WTC11 (cell line): ENCODE data around the gene SCUBE3. TPM values are rescaled to one million over a fixed set of nuclear protein-coding genes. Genes with fewer than 3 reads are reported as not detected.

ENCODE experiments used
- ATAC-seq: fragments of 200-7000 bp; cut with Tn5 transposase; 2 replicates; pipeline ENCODE4 v1.10.0; 2021; ENCODE audit warnings: mild to moderate bottlenecking, moderate library complexity
- CTCF ChIA-PET: fragments of 300-600 bp; sonication (Branson Sonifier 250); formaldehyde crosslinking; loops from one replicate; lab custom pipeline; 2021; ENCODE audit warnings: antibody characterized with exemption; lab: Charles Lee
- POLR2A ChIA-PET: fragments of 350-600 bp; sonication (Branson Sonifier 250); formaldehyde crosslinking; loops from one replicate; lab custom pipeline; 2021; ENCODE audit warnings: antibody characterized with exemption; lab: Charles Lee
- DNase-seq: peaks from one replicate; pipeline ENCODE4 v3.0.0; 2021; ENCODE audit warnings: low spot score
- H3K27ac Mint-ChIP-seq: 2 replicates; pipeline ENCODE4 v1.8.0; 2021; ENCODE audit warnings: mixed read lengths
- H3K27me3 Mint-ChIP-seq: 2 replicates; pipeline ENCODE4 v1.8.0; 2021; ENCODE audit warnings: low read depth, mild to moderate bottlenecking, moderate library complexity, mixed read lengths
- H3K36me3 Mint-ChIP-seq: 2 replicates; pipeline ENCODE4 v1.8.0; 2021; ENCODE audit warnings: mixed read lengths
- H3K4me1 Mint-ChIP-seq: 2 replicates; pipeline ENCODE4 v1.8.0; 2022; ENCODE audit warnings: mixed read lengths
- H3K4me3 Mint-ChIP-seq: 2 replicates; pipeline ENCODE4 v1.8.0; 2021; ENCODE audit warnings: mild to moderate bottlenecking, moderate library complexity, mixed read lengths
- H3K9me3 Mint-ChIP-seq: 2 replicates; pipeline ENCODE4 v1.8.0; 2021; ENCODE audit warnings: mixed read lengths
- MYBL2 ChIP-seq: sonication (generic); formaldehyde crosslinking; IDR thresholded peaks from 2 replicates; pipeline ENCODE4 v1.8.1; 2023; ENCODE audit warnings: mild to moderate bottlenecking, moderate library complexity, missing genetic modification reagents
- NR1H2 ChIP-seq: sonication (generic); formaldehyde crosslinking; IDR thresholded peaks from 2 replicates; pipeline ENCODE4 v1.9.0; 2021; ENCODE audit warnings: mild to moderate bottlenecking, moderate library complexity, missing genetic modification reagents
- OVOL2 ChIP-seq: fragments of 250-450 bp; sonication (Bioruptor Pico); IDR thresholded peaks from 2 replicates; pipeline ENCODE4 v1.9.0; 2021; ENCODE audit warnings: mild to moderate bottlenecking, borderline replicate concordance
- SMAD4 ChIP-seq: sonication (generic); formaldehyde crosslinking; IDR thresholded peaks from 2 replicates; pipeline ENCODE4 v1.8.0; 2022; ENCODE audit warnings: mild to moderate bottlenecking, missing genetic modification reagents
- SP1 ChIP-seq: sonication (generic); formaldehyde crosslinking; conservative IDR thresholded peaks from 2 replicates; pipeline ENCODE4 v1.8.1; 2022; ENCODE audit warnings: missing genetic modification reagents
- ZNF219 ChIP-seq: sonication (generic); formaldehyde crosslinking; IDR thresholded peaks from 2 replicates; pipeline ENCODE4 v1.8.0; 2023; ENCODE audit warnings: missing genetic modification reagents, mild to moderate bottlenecking, borderline replicate concordance
- ZNF423 ChIP-seq: fragments of 250-450 bp; sonication (Bioruptor Pico); IDR thresholded peaks from 2 replicates; pipeline ENCODE4 v2.1.2; 2022; ENCODE audit warnings: mild to moderate bottlenecking, moderate library complexity
- total RNA-seq: library from RNA; stranded (reverse); gene quantifications from 3 replicates; pipeline ENCODE4 v1.2.3, GENCODE V29; 2021
- TF ChIP-seq, protein P1 (sequence below): sonication (generic); formaldehyde crosslinking; IDR thresholded peaks from 2 replicates; pipeline ENCODE4 v1.8.1; 2023; ENCODE audit warnings: mild to moderate bottlenecking, missing genetic modification reagents, borderline replicate concordance
- TF ChIP-seq, protein P2 (sequence below): sonication (generic); formaldehyde crosslinking; IDR thresholded peaks from 2 replicates; pipeline ENCODE4 v1.8.0; 2022; ENCODE audit warnings: mild to moderate bottlenecking, missing genetic modification reagents
- TF ChIP-seq, protein P3 (sequence below): fragments of 250-450 bp; sonication (Bioruptor Pico); IDR thresholded peaks from 2 replicates; pipeline ENCODE4 v1.9.0; 2021; ENCODE audit warnings: mild to moderate bottlenecking
- TF ChIP-seq, protein P4 (sequence below): sonication (generic); formaldehyde crosslinking; IDR thresholded peaks from 2 replicates; pipeline ENCODE4 v1.8.0; 2022; ENCODE audit warnings: mild to moderate bottlenecking, missing genetic modification reagents
- TF ChIP-seq, protein P5 (sequence below): fragments of 250-450 bp; sonication (Bioruptor Pico); IDR thresholded peaks from 2 replicates; pipeline ENCODE4 v1.9.0; 2021; ENCODE audit warnings: mild to moderate bottlenecking
- TF ChIP-seq, protein P6 (sequence below): sonication (generic); formaldehyde crosslinking; IDR thresholded peaks from 2 replicates; pipeline ENCODE4 v1.8.1; 2023; ENCODE audit warnings: mild to moderate bottlenecking, missing genetic modification reagents
- TF ChIP-seq, protein P7 (sequence below): fragments of 250-450 bp; sonication (Bioruptor Pico); conservative IDR thresholded peaks from 2 replicates; pipeline ENCODE4 v1.9.0; 2021; ENCODE audit warnings: mild to moderate bottlenecking

SCUBE3 gene
- total RNA-seq, 1 experiment from 2014 or later: 2.1 TPM

DNA sequence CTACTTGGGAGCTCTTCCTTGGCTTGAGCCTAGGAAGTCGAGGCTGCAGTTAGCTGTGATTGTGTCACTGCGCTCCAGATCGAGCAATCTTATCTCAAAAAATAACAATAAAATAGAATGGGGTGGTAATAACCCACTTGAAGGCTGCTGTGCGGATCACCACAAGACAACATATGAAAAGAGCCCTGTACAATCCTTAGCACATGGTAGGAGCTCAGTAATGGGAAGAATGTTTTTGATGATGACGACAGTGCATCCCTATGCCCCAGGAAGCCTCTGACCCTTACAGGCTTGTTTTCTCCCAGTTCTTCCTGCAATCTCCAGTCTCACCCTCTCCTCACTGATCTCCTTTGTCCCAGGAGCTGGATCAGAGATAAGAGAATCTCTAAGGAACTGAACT is 15.5 kb downstream of the SCUBE3 start:
- TF ChIP-seq MYBL2 (CRISPR knock-in tag): no peak
- TF ChIP-seq SMAD4 (CRISPR knock-in tag): no peak
- H3K36me3 Mint-ChIP-seq: peaks cover 2% of the 10 kb centered on the region
- H3K27me3 Mint-ChIP-seq: peaks cover 40% of the 10 kb centered on the region
- DNase-seq: no peak
- ChIA-PET POLR2A (interaction anchor here (1.1 to 1.2 kb wide), 2 partner anchors 10 to 16 kb away, joined by 3 read pairs; partner anchors contain the start of gene SCUBE3), CTCF (interaction anchor here (0.6 to 1.3 kb wide), 5 partner anchors 9 to 544 kb away, joined by 3 to 9 read pairs (median 3); no protein-coding TSS in a partner anchor)
- H3K4me3 Mint-ChIP-seq: no peak overlapping the region
- H3K4me1 Mint-ChIP-seq: no peaks in the 10 kb centered on the region
- peaks cover 1% of the 10 kb centered on the region for H3K9me3 Mint-ChIP-seq
- no peak overlapping the region for H3K27ac Mint-ChIP-seq
- no peak for ATAC-seq

DNA sequence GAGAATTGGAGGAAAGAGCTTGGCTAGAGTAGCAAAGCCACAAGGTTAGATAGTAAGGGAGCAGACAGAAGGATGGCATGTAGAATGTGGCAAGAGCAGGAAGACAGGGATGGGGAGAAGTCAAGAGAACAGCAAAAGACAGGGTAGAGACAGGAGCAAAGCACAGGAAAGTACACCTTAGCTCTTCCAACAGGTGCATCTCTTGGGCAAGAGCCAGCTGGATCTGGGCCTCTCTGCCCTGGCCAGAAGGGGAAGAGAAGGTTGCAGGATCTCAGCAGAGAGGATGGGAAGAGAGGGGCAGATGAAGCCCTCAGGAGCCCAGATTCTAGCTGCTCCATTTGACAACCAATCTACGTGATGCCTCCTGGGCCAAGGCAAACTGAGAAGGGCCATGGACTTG is 16.7 kb downstream of the SCUBE3 start:
- Mint-ChIP-seq H3K4me3 (no peak overlapping the region), H3K9me3 (peaks cover 9% of the 10 kb centered on the region), H3K27me3 (peaks cover 42% of the 10 kb centered on the region), H3K4me1 (no peaks in the 10 kb centered on the region), H3K36me3 (peaks cover 10% of the 10 kb centered on the region), H3K27ac (no peak overlapping the region)
- ATAC-seq: no peak
- CTCF ChIA-PET: interaction anchor here (1.7 kb wide), 1 partner anchor 16 kb away, joined by 9 read pairs; the partner anchor contains the start of gene SCUBE3
- POLR2A ChIA-PET: interaction anchor here (0.7 to 0.9 kb wide), 2 partner anchors 17 to 1004 kb away, joined by 3 read pairs; partner anchors contain the start of gene SCUBE3
- TF ChIP-seq, protein P1, sequence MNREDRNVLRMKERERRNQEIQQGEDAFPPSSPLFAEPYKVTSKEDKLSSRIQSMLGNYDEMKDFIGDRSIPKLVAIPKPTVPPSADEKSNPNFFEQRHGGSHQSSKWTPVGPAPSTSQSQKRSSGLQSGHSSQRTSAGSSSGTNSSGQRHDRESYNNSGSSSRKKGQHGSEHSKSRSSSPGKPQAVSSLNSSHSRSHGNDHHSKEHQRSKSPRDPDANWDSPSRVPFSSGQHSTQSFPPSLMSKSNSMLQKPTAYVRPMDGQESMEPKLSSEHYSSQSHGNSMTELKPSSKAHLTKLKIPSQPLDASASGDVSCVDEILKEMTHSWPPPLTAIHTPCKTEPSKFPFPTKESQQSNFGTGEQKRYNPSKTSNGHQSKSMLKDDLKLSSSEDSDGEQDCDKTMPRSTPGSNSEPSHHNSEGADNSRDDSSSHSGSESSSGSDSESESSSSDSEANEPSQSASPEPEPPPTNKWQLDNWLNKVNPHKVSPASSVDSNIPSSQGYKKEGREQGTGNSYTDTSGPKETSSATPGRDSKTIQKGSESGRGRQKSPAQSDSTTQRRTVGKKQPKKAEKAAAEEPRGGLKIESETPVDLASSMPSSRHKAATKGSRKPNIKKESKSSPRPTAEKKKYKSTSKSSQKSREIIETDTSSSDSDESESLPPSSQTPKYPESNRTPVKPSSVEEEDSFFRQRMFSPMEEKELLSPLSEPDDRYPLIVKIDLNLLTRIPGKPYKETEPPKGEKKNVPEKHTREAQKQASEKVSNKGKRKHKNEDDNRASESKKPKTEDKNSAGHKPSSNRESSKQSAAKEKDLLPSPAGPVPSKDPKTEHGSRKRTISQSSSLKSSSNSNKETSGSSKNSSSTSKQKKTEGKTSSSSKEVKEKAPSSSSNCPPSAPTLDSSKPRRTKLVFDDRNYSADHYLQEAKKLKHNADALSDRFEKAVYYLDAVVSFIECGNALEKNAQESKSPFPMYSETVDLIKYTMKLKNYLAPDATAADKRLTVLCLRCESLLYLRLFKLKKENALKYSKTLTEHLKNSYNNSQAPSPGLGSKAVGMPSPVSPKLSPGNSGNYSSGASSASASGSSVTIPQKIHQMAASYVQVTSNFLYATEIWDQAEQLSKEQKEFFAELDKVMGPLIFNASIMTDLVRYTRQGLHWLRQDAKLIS (CRISPR knock-in tag): no peak
- TF ChIP-seq ZNF219 (CRISPR knock-in tag): no peak
- TF ChIP-seq, protein P2, sequence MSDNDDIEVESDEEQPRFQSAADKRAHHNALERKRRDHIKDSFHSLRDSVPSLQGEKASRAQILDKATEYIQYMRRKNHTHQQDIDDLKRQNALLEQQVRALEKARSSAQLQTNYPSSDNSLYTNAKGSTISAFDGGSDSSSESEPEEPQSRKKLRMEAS: no peak
- TF ChIP-seq SP1 (CRISPR knock-in tag): no peak
- TF ChIP-seq OVOL2: no peak
- TF ChIP-seq, protein P3, sequence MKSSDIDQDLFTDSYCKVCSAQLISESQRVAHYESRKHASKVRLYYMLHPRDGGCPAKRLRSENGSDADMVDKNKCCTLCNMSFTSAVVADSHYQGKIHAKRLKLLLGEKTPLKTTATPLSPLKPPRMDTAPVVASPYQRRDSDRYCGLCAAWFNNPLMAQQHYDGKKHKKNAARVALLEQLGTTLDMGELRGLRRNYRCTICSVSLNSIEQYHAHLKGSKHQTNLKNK (CRISPR knock-in tag): no peak
- TF ChIP-seq NR1H2: no peak
- TF ChIP-seq, protein P4, sequence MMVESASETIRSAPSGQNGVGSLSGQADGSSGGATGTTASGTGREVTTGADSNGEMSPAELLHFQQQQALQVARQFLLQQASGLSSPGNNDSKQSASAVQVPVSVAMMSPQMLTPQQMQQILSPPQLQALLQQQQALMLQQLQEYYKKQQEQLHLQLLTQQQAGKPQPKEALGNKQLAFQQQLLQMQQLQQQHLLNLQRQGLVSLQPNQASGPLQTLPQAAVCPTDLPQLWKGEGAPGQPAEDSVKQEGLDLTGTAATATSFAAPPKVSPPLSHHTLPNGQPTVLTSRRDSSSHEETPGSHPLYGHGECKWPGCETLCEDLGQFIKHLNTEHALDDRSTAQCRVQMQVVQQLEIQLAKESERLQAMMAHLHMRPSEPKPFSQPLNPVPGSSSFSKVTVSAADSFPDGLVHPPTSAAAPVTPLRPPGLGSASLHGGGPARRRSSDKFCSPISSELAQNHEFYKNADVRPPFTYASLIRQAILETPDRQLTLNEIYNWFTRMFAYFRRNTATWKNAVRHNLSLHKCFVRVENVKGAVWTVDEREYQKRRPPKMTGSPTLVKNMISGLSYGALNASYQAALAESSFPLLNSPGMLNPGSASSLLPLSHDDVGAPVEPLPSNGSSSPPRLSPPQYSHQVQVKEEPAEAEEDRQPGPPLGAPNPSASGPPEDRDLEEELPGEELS (CRISPR knock-in tag): no peak
- no peak for TF ChIP-seq ZNF423 (CRISPR knock-in tag)
- TF ChIP-seq, protein P5, sequence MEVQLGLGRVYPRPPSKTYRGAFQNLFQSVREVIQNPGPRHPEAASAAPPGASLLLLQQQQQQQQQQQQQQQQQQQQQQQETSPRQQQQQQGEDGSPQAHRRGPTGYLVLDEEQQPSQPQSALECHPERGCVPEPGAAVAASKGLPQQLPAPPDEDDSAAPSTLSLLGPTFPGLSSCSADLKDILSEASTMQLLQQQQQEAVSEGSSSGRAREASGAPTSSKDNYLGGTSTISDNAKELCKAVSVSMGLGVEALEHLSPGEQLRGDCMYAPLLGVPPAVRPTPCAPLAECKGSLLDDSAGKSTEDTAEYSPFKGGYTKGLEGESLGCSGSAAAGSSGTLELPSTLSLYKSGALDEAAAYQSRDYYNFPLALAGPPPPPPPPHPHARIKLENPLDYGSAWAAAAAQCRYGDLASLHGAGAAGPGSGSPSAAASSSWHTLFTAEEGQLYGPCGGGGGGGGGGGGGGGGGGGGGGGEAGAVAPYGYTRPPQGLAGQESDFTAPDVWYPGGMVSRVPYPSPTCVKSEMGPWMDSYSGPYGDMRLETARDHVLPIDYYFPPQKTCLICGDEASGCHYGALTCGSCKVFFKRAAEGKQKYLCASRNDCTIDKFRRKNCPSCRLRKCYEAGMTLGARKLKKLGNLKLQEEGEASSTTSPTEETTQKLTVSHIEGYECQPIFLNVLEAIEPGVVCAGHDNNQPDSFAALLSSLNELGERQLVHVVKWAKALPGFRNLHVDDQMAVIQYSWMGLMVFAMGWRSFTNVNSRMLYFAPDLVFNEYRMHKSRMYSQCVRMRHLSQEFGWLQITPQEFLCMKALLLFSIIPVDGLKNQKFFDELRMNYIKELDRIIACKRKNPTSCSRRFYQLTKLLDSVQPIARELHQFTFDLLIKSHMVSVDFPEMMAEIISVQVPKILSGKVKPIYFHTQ (CRISPR knock-in tag): no peak
- TF ChIP-seq, protein P6, sequence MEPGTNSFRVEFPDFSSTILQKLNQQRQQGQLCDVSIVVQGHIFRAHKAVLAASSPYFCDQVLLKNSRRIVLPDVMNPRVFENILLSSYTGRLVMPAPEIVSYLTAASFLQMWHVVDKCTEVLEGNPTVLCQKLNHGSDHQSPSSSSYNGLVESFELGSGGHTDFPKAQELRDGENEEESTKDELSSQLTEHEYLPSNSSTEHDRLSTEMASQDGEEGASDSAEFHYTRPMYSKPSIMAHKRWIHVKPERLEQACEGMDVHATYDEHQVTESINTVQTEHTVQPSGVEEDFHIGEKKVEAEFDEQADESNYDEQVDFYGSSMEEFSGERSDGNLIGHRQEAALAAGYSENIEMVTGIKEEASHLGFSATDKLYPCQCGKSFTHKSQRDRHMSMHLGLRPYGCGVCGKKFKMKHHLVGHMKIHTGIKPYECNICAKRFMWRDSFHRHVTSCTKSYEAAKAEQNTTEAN (CRISPR knock-in tag): no peak
- TF ChIP-seq, protein P7, sequence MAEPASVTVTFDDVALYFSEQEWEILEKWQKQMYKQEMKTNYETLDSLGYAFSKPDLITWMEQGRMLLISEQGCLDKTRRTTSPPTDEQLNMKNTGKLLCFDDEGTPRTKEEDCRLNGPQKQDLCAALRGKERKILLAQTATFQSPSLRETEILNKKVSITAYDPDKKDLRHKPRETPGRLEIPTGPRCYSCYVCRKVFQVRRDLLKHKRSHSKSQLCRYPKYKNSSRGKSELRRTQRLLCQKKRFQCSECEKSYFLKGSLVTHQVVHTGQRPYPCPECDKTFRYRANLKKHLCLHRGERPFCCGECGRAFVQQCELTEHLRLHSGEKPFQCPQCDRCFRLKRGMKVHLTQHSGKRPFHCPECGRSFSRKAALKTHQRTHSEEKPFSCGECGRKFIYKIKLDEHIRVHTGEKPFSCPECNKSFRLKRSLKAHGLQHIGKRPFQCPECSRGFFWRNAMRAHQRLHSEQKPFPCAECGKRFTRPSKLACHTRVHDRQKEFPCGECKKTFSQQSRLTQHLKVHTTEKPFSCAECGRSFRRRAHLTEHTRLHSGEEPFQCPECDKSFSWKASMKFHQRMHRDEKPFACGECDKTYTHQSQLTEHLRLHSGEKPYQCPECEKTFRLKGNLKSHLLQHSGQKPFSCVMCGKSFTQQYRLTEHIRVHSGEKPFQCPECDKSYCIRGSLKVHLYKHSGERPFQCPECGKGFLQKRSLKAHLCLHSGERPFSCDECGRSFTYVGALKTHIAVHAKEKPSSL (CRISPR knock-in tag): no peak
- DNase-seq: no peak
